COR-L47 (cell line): ENCODE measurements around the gene FTH1.
"Not testable (repeated sequence)": the region's sequence is repeated elsewhere in the genome, so short reads cannot be mapped to it uniquely, and the experiment has no call there.

Experiments used
- DNase-seq: peaks from one replicate; lab custom pipeline; 2025; lab: John Stamatoyannopoulos, UW

Gene FTH1

GRCh38 chr11:61967116-61967923 is at the start of gene FTH1:
FTH1 (minus strand) TSS chr11:61967634; CDS start chr11:61967425, 209 bp downstream.
- DNase-seq, result peak; percentile 91

DNA sequence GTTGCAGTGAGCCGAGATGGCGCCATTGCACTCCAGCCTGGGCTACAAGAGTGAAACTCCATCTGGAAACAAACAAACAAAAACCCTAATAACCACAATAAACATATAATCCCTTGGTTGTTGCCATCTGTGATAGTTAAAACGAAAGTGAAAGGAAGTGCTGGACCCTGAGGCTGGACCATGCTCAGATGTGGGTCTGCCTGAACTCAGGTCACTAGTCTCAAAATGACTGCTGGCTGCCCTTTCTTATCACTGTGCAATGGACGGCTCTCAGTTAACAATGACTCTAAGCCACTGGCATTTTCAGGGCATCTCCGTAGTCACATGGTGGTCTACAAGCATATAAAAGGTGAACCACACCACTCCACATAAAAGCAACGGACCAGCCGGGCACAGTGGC is 48.2 kb upstream of the FTH1 start:
- DNase-seq, result no peak

DNA sequence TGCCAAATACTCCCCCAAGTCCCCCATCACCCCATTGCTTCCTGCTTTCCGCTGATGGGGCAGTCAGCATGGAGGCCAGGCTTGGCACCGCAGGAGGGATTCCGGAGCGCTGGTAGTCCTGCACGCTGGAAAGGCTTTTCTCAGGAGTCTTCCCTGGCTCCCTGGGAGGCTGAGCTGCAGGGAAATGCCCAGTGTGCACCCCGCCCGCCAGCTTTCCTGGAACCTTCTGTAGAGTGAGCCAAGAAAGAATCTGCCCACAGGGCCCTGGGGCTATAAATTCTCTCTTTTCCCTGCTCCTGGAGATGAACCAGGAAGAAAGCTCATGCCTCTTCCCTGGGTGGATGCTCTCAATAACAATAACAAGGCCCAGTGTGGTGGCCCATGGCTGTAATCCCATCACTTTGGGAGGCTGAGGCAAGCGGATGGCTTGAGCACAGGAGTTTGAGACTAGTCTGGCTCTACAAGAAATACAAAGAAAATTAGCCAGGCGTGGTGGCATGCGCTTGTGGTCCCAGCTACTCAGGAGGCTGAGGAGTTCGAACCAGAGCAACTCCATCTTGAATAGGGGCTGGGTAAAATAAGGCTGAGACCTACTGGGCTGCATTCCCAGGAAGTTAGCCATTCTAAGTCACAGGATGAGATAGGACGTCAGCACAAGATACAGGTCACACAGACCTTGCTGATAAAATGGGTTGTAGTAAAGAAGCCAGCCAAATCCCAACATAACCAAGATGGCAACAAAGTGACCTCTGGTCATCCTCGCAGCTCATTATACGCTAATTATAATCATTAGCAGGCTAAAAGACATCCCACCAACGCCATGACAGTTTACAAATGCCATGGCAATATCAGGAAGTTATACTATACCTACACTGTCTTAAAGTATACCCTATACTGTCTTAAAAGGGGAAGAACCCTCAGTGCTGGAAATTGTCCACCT is 46.4 kb upstream of the FTH1 start:
- DNase-seq, result no peak

DNA sequence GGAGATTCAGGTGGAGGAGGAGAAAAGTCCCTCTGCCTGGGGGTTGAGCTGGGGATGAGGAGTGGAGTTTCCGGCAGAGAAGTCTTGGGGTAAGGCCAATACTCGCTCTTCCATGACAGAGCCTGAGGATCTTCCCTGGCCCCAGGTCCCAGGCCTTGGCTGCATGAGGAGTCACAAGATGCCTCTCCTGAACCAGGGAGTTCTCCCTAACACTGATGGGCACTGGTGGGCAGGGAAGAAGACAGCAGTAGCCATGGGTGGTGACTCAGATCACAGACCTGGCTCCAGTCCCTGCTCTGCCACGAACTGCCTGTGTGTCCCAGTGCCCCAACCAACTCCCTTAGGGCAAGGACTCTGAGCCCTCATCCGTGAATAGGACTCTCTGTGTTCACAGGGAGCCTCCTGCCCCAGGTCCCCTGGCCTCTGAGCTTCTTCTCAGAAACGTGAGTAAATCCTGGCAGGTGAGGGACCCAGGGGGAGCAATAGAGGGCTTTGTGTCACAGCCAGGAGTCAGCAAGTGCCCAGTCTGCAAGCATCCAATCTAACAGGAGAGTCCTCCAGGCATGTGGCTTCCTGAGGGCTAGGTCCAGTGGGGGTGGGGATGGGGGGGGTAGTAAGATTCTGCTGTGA is 45.5 kb upstream of the FTH1 start:
- no peak for DNase-seq

DNA sequence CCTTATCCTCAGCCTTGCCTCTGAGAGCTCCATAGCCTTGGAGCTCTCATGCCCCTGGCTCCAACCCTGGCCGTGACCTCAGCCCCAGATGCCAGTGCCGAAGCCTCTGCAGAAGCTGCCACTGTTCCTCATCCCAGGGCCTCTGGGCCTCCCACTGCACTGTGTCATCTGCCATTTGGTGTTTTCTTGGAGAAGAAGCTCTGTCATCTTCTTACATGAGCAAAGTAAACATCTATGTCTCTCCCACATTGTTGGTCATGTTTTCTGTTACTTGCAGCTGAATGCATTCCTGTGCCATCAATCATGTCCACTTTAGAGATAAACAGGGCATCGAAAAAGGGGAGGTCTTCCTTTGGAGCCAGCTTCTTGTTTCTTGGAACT is 45.0 kb upstream of the FTH1 start:
- no peak for DNase-seq

DNA sequence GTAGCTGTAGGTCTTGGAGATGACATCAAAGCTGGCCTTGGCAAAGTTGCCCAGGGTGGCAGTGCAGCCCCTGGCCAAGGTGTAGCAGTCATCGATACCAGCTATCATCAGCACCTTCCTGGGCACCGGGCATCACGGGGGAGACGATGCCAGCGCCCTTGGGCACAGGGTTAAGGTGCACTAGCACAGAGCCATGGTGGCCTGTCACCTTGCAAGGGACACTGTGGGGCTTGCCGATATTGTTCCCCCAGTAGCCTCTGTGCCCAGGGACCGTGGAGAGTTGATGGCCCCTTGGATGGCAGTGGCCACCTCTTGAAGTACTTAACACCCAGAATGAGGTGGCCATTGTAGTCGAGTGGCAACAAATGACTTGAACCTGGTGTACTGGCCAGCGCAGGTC is 44.4 kb upstream of the FTH1 start:
- no peak for DNase-seq

DNA sequence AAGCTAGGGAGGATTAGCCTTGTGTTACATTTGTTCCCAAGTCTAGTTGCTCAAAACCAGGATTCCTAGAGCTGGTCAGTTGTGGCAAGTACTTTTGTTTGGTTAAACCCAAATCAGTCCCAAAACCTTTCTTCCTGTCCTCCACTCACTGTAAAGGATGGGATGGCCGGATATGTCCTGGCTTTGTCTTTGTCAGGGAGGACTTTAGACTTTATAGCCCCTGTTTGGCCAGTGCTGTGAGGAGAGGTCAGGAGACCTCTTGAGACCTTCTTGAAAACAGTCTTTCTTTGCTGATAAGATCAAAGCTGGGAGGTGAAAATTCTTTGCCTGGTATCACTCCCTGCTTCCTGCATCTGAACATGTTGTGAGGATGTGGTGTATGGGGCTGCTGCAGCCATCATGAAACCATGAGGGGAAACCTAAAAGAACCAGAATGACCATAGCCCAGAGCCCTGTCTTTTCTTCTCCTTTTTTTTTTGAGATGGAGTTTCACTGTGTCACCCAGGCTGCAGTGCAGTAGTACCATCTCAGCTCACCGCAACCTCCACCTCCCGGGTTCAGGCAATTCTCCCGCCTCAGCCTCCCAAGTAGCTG is 43.6 kb upstream of the FTH1 start:
- no peak for DNase-seq

- no peak for DNase-seq
These were observed 40.8 kb upstream of the FTH1 start for GRCh38 chr11:62008193-62008592.

DNA sequence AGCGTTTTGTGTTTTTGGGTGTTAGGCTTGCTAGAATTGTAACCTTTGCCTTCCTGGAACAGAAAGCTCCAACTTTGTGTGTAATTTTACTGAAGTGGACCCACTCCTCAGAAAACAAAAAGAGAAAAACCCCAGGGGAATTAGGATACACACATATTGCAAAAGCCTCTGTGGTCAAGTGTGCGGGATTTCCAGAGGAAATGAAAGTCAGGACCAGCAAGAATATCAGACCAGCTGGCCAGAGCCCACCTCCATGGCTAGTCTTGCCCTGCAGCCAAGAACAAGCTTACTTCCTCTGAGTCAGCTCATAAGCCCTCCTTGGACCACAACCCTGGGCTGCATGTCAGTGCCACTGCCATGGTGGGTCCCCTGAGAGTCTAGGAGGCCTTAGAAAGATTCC is 37.0 kb upstream of the FTH1 start:
- DNase-seq, result no peak

- DNase-seq, result not testable (repeated sequence)
These were observed 34.8 kb upstream of the FTH1 start for GRCh38 chr11:62002283-62002682.

DNA sequence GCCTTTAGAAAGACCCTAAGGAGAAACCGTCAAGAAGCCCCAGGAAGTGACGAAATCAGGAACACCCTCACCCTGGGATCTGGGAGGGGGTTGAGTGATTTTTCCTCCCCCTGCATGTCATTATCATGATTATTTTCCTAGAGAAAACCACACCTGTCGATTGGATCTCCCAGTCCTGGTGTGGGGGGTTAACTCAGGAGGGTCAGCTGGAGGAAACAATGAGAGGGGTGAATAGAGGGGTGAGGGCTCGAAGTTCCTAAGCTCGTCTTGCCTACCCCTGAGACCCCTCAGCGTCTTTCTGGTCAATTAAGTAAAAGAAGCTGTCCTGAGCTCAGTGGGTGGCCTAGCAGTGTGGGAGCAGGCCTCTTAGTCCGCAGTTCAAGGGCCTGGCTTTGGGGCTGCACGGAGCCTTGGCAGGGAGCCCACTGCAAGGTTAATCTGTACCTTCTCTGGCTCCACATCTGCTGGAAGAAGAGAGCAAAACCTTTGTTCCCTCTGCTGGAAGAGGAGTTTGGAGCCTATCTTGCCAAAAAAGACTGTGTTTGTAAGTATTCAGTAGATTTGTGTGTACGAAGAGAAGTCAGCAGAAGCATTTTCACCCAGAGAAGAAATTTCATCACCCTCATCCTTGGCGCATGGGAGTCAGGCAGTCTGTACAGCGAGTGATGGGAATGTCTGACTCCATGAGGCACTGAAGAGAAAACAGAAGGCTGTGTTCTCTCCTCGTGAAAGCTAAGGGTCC is 34.2 kb upstream of the FTH1 start:
- DNase-seq, result no peak

DNA sequence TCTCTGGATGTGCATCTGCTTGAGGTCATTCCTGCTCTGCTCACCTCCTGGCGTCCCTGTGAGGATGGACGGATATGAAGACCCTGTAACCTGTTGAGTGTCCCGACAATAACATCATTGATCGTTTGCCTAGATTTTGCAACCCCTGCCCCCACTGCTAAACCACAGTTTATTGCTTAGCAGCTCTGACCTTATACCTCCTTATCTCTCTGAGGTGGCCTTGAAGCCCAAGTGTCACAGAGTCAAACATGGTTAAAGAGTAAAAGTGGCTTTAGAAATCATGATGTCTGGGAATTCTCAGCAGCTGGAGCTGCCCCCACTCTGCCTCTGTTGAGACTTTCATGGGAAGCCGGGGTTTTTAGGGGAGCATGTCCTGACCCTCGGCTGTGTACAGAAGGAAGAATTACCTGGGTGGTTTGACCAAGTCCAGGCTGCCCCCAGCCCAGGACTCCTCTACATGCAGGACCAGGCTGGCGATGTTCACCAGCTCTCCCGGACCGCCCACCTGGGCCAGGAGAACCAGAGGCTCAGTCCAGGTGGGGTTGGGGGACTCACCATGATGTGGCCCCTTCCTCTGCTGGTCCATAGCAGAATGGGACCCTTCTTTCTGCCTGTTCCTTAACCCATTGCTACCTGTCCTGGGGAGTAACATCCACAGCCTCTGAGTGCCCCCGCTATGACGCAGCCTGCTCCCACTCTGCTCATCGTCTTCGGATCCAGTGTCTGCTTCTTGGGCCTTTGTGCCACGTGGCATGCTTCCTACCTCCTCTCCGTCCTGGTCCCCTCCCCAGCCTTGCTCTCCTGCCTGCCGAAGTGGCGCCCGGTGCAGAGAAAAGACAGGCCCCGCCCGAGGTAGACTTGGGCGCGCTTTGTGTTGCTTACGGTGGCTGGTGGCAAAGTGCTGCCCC is 33.4 kb upstream of the FTH1 start:
- no peak for DNase-seq

DNA sequence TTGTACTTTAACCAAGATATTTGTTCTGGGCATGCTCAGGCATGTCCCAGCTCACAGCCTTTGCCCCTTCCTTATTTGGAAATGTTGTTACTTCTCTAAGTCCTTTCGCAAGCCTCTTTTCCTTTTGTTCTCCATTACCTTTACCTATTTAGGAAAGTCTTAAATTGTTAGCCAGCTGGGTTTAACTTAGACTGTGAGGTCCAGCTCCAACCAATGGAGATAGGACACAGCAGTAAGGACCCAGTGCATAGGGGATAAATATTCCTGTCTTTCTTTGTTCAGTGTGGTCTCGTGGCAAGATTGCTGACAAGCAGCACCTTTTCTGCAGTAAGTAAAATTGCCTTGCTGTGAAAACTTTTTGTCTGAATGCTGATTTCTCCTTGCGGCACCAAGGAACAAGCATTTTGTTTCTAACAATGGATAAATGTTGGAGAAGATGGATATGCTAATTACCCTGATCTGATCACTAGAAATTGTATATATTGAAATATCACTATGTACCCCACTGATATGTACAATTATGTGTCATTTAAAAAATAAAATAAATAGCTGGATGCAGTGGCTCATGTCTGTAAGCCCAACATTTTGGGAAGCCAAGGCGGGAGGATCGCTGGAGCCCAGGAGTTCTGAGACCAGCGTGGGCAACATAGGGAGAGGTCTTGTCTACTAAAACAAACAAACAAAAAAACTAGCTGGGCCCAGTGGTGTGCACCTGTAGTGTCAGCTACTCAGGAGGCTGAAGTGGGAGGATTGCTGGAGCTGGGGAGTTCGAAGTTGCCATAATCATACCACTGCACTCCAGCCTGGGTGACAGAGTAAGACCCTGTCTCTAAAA is 31.9 kb upstream of the FTH1 start:
- no peak for DNase-seq

DNA sequence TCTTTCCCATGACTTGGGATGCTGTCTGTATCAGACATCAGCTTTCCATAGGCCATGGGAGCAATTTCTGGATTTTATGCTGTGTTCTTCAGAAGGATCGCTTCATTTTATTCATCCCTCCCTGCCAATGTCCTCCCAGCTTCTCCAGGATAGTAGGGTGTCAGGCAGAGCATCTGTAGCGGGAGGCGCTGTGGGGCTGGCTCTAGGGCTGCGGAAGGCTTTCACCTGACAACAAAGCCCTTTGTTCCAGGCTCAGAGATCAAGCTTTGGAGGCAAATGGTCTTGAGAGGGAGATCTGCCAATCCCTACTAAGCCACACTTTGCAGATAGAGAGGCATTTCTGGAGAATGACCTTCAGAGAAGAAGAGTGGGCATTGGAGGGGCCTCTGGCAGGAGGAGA is 29.5 kb upstream of the FTH1 start:
- DNase-seq, result no peak

GRCh38 chr11:61994981-61995380 is 27.5 kb upstream of the FTH1 start:
- DNase-seq, result no peak

GRCh38 chr11:61985869-61986268 is 18.4 kb upstream of the FTH1 start:
- no peak for DNase-seq

- no peak for DNase-seq
These were observed 16.0 kb upstream of the FTH1 start for GRCh38 chr11:61983419-61983818.

DNA sequence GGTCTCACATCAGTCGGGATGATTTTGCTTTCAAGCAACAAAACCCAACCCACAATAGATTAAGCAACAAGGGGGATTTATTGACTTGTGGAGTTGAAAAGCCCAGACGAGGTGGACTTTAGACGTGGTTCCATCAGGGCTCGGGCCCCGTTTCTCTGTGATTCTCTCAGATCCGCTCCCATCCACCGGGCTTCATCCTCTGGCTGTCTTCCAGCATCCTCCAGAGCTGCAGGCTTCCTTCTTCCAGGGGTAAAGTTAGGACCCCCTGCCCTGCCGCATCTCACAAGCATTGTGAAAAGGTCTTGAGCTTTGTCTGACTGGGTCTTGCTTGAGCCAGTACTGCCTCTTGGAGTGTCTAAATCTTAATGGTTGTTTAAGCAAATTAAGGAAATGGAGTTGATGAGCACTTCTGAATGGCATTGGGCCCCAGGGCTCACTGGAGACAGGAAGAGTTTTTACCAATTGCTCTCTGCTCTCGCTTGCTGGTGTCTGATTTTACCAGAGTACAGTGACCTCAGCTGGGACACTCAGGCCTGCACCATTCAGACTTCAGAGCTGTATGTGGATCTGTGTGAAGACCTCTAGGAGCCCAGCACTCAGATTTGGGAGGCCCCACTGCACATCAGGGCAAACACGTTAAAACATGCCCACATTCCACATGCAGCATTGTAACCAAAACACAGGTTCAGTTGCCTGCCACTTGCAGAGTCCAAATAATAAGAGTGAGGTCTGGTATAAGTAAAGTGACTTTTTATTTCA is 13.5 kb upstream of the FTH1 start:
- DNase-seq, result no peak
